Fibroblast of lung (primary cell): ENCODE results near the gene MRPS34. TPM values are rescaled to one million over a fixed set of nuclear protein-coding genes. Genes with fewer than 3 reads are reported as not detected.

Experiments
- DNase-seq, 2 donors: peaks; one replicate each; pipeline versions ENCODE4 v3.0.0 to v3.0.0-alpha.2; 2010; ENCODE audit warnings: low read depth in 2 of 2
- H2AFZ ChIP-seq: 2 replicates; pipeline ENCODE4 v1.5.1; 2012; ENCODE audit warnings: low read length, control low read depth, inconsistent platforms
- H3K27ac ChIP-seq: 2 replicates; pipeline ENCODE4 v1.5.1; 2011; ENCODE audit warnings: low read length, control low read depth; ENCODE audit not compliant: insufficient read depth
- H3K27me3 ChIP-seq: 2 replicates; pipeline ENCODE4 v1.5.1; 2011; ENCODE audit warnings: mild to moderate bottlenecking, low read length; ENCODE audit not compliant: control insufficient read depth, insufficient read depth
- H3K36me3 ChIP-seq: 2 replicates; pipeline ENCODE4 v1.5.1; 2011; ENCODE audit warnings: low read length; ENCODE audit not compliant: control insufficient read depth, insufficient read depth
- H3K4me1 ChIP-seq: 2 replicates; pipeline ENCODE4 v1.5.1; 2011; ENCODE audit warnings: low read length; ENCODE audit not compliant: control insufficient read depth, insufficient read depth; ENCODE audit errors: extremely low read depth
- H3K4me2 ChIP-seq: 2 replicates; pipeline ENCODE4 v1.5.1; 2011; ENCODE audit warnings: low read length, control low read depth; ENCODE audit not compliant: insufficient read depth; ENCODE audit errors: extremely low read depth
- H3K4me3 ChIP-seq, 4 experiments: fragments of 200-600 bp in 1 of 4; sonication (generic) in 1 of 4; replicated peaks in 1 of 4; 2 replicates each; pipeline ENCODE4 v1.5.1; 2011 to 2016; ENCODE audit warnings: low read length in 4 of 4, low read depth in 3 of 4, mild to moderate bottlenecking in 3 of 4, control low read depth in 2 of 4, inconsistent platforms in 1 of 4, mixed read lengths in 1 of 4; ENCODE audit not compliant: insufficient read depth in 1 of 4; ENCODE audit errors: control extremely low read depth in 1 of 4
- H3K79me2 ChIP-seq: 2 replicates; pipeline ENCODE4 v1.5.1; 2012; ENCODE audit warnings: mild to moderate bottlenecking, low read length, inconsistent platforms; ENCODE audit not compliant: control insufficient read depth, insufficient read depth
- H3K9ac ChIP-seq: 2 replicates; pipeline ENCODE4 v1.5.1; 2011; ENCODE audit warnings: mild to moderate bottlenecking, low read length, control low read depth; ENCODE audit not compliant: insufficient read depth
- H3K9me3 ChIP-seq: 2 replicates; pipeline ENCODE4 v1.5.1; 2012; ENCODE audit warnings: low read depth, low read length; ENCODE audit not compliant: control insufficient read depth, insufficient read depth
- H4K20me1 ChIP-seq: 2 replicates; pipeline ENCODE4 v1.5.1; 2011; ENCODE audit warnings: low read length; ENCODE audit not compliant: control insufficient read depth, insufficient read depth; ENCODE audit errors: extremely low read depth
- CTCF ChIP-seq, 2 donors: IDR thresholded peaks in 1 of 2; conservative IDR thresholded peaks in 1 of 2; 1 replicate in 1 of 2; 2 replicates in 1 of 2; pipeline ENCODE4 v1.5.1; 2011 to 2012; ENCODE audit warnings: low read length in 2 of 2, control low read depth in 1 of 2, inconsistent platforms in 1 of 2, low read depth in 1 of 2, mild to moderate bottlenecking in 1 of 2
- EZH2 ChIP-seq: IDR thresholded peaks from 2 replicates; pipeline ENCODE4 v1.5.1; 2012; ENCODE audit warnings: low read length, control low read depth, mild to moderate bottlenecking; ENCODE audit errors: missing control alignments
- polyA plus RNA-seq, 2 donors: library from polyadenylated mRNA; depleted of rRNA in 1 of 2; stranded (reverse) in 1 of 2; unstranded in 1 of 2; fragments of >200 nt; gene quantifications; 2 replicates each; pipeline ENCODE4 v1.2.1, GENCODE V29; 2011 to 2012; ENCODE audit warnings: missing spikeins in 1 of 2
- total RNA-seq: library from RNA; depleted of rRNA; stranded (reverse); fragments of >200 nt; gene quantifications from 2 replicates; pipeline ENCODE4 v1.2.1, GENCODE V29; 2014

MRPS34 gene
- total and polyA plus RNA-seq, 2 donors (not counting 1 experiment from before 2014, with no cell fraction given): 40.1 to 74.3 TPM

DNA sequence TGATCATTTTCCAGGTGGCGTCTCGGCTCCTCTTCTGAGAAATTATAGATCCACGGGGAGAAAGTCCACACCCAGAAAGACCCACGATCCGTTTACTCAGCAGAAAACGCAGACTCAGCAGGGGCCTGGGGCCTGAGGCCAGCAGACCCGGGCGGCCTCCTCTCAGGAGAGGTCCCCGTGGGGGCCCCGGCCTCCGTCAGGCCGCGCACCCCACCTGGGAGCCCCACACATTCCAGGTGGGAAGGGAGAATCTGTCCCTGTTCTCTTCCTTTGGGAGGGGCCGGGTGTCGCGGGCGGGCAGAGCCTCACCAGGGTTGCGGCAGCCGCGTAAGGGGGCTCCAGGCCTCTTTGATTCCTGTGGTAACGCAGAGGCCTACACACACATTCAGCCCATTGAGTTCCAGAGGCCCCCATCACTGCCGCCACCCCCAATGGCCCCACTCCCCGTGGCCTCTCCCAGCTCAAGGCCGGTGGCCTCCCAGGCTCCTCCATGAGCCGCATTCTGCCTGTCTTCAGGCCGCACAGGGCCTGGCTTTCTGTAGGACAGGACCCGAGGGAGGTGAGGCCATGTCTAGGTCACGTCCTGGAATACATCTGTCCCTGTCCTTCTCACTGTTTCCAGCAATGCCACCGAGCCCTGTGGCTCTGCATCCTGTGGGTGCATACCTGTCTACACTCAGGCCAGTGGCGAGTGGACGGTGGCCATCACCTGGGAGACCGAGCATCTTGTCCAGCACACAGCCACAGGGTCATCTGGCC is 22.2 kb upstream of the MRPS34 start:
- Histone ChIP-seq H3K9me3 (no peaks in the 10 kb centered on the region), H3K4me1 (no peaks in the 10 kb centered on the region), H2AFZ (no peak overlapping the region), H3K4me2 (no peak overlapping the region), H3K27me3 (no peaks in the 10 kb centered on the region), H3K27ac (no peak overlapping the region), H3K4me3 (no peak overlapping the region), H3K36me3 (peaks cover 5% of the 10 kb centered on the region), H4K20me1 (no peaks in the 10 kb centered on the region), H3K9ac (no peak overlapping the region), H3K79me2 (no peaks in the 10 kb centered on the region)
- TF ChIP-seq EZH2 (no peak), CTCF (conservative IDR thresholded peaks at IDR 0.05 in 1 of 2, IDR thresholded peaks at IDR 0.05 in 1 of 2; ENCODE audit: low read depth in 1 of 2, low read length in 2 of 2) (no peak)
- DNase-seq: no peak

DNA sequence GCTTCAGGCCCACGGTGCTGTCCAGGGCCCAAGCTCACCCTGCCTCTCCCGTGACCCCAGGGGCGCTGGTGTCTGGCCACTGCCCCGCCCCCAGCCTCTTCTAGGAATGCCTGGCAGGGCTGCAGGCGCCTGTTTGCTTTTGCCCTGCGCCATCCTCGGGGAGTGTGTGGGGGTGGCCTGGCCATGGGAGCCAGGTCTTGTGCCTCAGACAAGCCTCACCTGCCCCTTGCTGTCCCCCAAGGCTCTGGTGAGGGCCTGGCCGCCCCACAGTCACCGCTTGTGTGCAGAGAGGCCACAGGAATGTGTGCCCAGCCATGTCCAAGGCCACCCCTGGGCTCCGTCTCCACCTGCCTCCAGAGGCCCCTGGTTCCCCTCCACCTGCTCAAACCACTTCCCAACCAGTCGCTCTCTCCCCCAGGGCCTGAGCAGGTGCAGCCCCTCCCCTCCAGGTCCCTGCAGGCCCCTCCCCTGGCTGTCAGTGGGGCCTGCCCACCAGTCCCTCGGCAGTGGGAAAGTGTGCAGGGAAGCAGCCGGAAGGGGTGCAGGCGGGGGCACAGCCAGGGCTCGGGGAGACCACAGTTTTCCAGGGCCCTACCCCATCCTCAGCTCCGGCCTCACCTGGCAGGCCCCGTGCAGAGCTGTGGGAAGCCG is 21.4 kb upstream of the MRPS34 start:
- Histone ChIP-seq H3K79me2 (no peaks in the 10 kb centered on the region), H3K4me3 (no peak overlapping the region), H3K4me1 (no peaks in the 10 kb centered on the region), H3K27ac (no peak overlapping the region), H3K4me2 (no peak overlapping the region), H3K27me3 (no peaks in the 10 kb centered on the region), H2AFZ (no peak overlapping the region), H3K9me3 (no peaks in the 10 kb centered on the region), H3K9ac (no peak overlapping the region), H3K36me3 (peaks cover 5% of the 10 kb centered on the region), H4K20me1 (no peaks in the 10 kb centered on the region)
- DNase-seq: no peak
- no peak for TF ChIP-seq EZH2
- no peak for TF ChIP-seq CTCF (conservative IDR thresholded peaks at IDR 0.05 in 1 of 2, IDR thresholded peaks at IDR 0.05 in 1 of 2; ENCODE audit: low read depth in 1 of 2, low read length in 2 of 2)

GRCh38 chr16:1793578-1794220 is 20.8 kb upstream of the MRPS34 start, which contains the start of gene IGFALS:
Gene IGFALS (minus strand): TSS chr16:1793705. CDS start chr16:1793652, 53 bp downstream.
- H3K9me3 ChIP-seq: no peaks in the 10 kb centered on the region
- no peak for DNase-seq
- H3K27ac ChIP-seq: no peak within 1 kb of the TSS
- H3K27me3 ChIP-seq: no peaks in the 10 kb centered on the region
- H3K79me2 ChIP-seq: no peaks in the 10 kb centered on the region
- H2AFZ ChIP-seq: no peak within 1 kb of the TSS
- H3K4me1 ChIP-seq: no peaks in the 10 kb centered on the region
- H3K4me2 ChIP-seq: no peak within 1 kb of the TSS
- no peaks in the 10 kb centered on the region for H4K20me1 ChIP-seq
- TF ChIP-seq CTCF (conservative IDR thresholded peaks at IDR 0.05 in 1 of 2, IDR thresholded peaks at IDR 0.05 in 1 of 2; ENCODE audit: low read depth in 1 of 2, low read length in 2 of 2): no peak
- no peak for TF ChIP-seq EZH2
- H3K4me3 ChIP-seq: no peak within 1 kb of the TSS
- H3K36me3 ChIP-seq: peaks cover 5% of the 10 kb centered on the region
- H3K9ac ChIP-seq: no peak within 1 kb of the TSS
